ENCODE measurements around the gene SLC4A8. TPM values are rescaled to one million over a fixed set of nuclear protein-coding genes. Genes with fewer than 3 reads are reported as not detected.

The SLC4A8 gene
- total and polyA plus RNA-seq, 12 donors: 3.0 to 27.0 (median 11.6) TPM

DNA sequence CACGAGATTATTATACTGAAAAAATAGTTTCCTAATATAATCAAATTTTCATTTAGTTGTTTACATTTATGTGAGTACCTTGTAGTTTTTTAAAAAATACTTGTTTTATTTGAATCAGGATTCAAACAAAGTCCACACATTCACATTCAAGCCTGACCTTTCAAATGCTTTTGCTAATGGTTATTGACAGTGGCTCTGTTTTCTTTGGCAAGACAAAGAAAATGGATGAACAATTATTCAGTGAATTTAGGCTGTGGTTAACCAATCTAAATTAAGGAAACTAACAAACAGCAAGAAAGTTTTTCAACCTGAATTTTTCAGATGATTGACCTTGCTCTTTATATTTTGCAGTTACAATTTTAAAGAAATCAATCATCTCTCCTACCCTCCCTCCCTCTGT, 9.7 kb downstream of the SLC4A8 start:
- WGBS, 4 donors: 16 to 33% (median 26%) methylated on average over 1 of the region's 1 CpG
- Histone ChIP-seq H3K27ac (peak overlapping the region in 1 of 5 donors; percentile 56), H3K4me3 (no peak overlapping the region), H3K36me3 (replicated peaks in 1 of 2) (no peaks in the 10 kb centered on the region), H3K27me3 (no peaks in the 10 kb centered on the region), H3K9me3 (replicated peaks in 1 of 3) (no peaks in the 10 kb centered on the region), H3K4me1 (replicated peaks in 1 of 2) (no peaks in the 10 kb centered on the region)
- no peak for DNase-seq
- intact Hi-C loops (cut with DNase I): no loop called here
- TF ChIP-seq POLR2A (IDR thresholded peaks at IDR 0.05) (no peak), CTCF (IDR thresholded peaks at IDR 0.05) (no peak)

- intact Hi-C loops (cut with DNase I): no loop called here
- Histone ChIP-seq H3K27ac (no peak overlapping the region), H3K4me1 (replicated peaks in 1 of 2) (no peaks in the 10 kb centered on the region), H3K4me3 (no peak overlapping the region), H3K27me3 (no peaks in the 10 kb centered on the region), H3K9me3 (replicated peaks in 1 of 3) (no peaks in the 10 kb centered on the region), H3K36me3 (replicated peaks in 1 of 2) (no peaks in the 10 kb centered on the region)
- TF ChIP-seq CTCF (IDR thresholded peaks at IDR 0.05): no peak
- TF ChIP-seq POLR2A (IDR thresholded peaks at IDR 0.05): no peak
- 43 to 86% (median 64%) methylated on average over 1 of the region's 1 CpG for WGBS, 4 donors
- no peak for DNase-seq
These were observed 12.8 kb downstream of the SLC4A8 start for GRCh38 chr12:51437431-51437830.

DNA sequence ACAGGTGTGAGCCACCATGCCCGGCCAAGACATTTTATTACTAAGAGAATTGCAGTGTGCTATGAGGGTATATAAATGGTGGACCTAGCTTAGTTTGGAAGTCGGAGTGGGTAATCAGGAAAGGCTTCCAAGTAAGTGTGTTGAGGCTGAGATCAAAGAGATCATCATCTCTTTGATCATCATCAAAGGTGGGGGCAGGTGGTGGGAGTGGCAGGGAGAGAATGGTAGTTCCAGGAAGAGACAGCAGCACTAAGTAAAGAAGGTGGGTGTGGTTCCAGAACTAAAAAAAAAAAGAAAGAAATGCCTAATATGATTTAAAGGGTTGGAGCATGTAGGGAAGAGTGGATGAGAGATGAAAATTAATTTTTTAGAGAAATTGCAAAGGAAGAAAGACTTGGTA, 14.7 kb downstream of the SLC4A8 start:
- H3K36me3 ChIP-seq (replicated peaks in 1 of 2): no peaks in the 10 kb centered on the region
- no peak for DNase-seq
- H3K27me3 ChIP-seq: no peaks in the 10 kb centered on the region
- no peak overlapping the region for H3K4me3 ChIP-seq
- peak overlapping the region in 1 of 5 donors; percentile 70 for H3K27ac ChIP-seq
- no peaks in the 10 kb centered on the region for H3K9me3 ChIP-seq (replicated peaks in 1 of 3)
- WGBS, 4 donors: 81 to 93% (median 86%) methylated on average over 2 of the region's 2 CpGs
- intact Hi-C loops (cut with DNase I): no loop called here
- TF ChIP-seq POLR2A (IDR thresholded peaks at IDR 0.05): no peak
- TF ChIP-seq CTCF (IDR thresholded peaks at IDR 0.05): no peak
- H3K4me1 ChIP-seq (replicated peaks in 1 of 2): no peaks in the 10 kb centered on the region

DNA sequence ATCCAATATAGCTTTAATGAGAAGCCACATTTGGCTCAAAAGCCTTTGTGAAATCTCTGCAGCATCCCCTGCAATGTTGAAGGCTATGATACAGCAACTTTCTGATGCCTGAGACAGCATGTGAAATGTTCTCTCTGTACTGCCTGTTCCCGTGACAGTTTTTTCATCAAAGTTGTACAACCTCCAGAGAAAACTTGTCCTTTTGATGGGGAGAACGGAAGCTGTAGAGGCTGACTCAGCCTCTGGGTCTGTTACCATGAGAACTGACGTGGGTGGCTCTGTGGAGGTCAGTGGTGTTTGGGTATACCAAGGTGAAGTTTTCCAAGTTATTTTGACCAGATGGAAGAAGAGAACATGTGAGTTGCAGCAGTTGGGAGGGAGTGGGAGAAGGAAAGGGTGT, 17.0 kb downstream of the SLC4A8 start:
- DNase-seq: peak; percentile 38 to 79 (median 73)
- intact Hi-C loops (cut with DNase I): no loop called here
- no peaks in the 10 kb centered on the region for H3K4me1 ChIP-seq (replicated peaks in 1 of 2)
- peak overlapping the region in 2 of 5 donors; percentile 32 to 70 for H3K27ac ChIP-seq
- 15 to 43% (median 27%) methylated on average over 1 to 3 of the region's 3 CpGs for WGBS, 4 donors
- H3K27me3 ChIP-seq: no peaks in the 10 kb centered on the region
- H3K4me3 ChIP-seq: no peak overlapping the region
- no peaks in the 10 kb centered on the region for H3K36me3 ChIP-seq (replicated peaks in 1 of 2)
- TF ChIP-seq POLR2A (IDR thresholded peaks at IDR 0.05): no peak
- TF ChIP-seq CTCF (IDR thresholded peaks at IDR 0.05): no peak
- H3K9me3 ChIP-seq (replicated peaks in 1 of 3): no peaks in the 10 kb centered on the region

Measured in adrenal gland (tissue), 12 donors.